GM19351 (cell line): ENCODE data around the gene DTHD1.

Source experiments
- ATAC-seq: cut with Tn5 transposase; IDR thresholded peaks from one replicate; pipeline ENCODE4 v1.9.1; 2021; ENCODE audit warnings: mild to moderate bottlenecking, moderate library complexity; ENCODE audit not compliant: unreplicated experiment

DTHD1 gene

GRCh38 chr4:36269101-36269500, 12.3 kb upstream of the DTHD1 start:
- ATAC-seq: no peak

GRCh38 chr4:36269533-36270173, 11.8 kb upstream of the DTHD1 start:
- ATAC-seq: no peak

GRCh38 chr4:36273276-36273675, 8.1 kb upstream of the DTHD1 start:
- ATAC-seq: no peak

- no peak for ATAC-seq
Observed at GRCh38 chr4:36274158-36274557, 7.3 kb upstream of the DTHD1 start.

GRCh38 chr4:36277533-36277932, 3.9 kb upstream of the DTHD1 start:
- ATAC-seq: peak; percentile 62

- no peak for ATAC-seq
Observed at GRCh38 chr4:36278789-36279188, 2.6 kb upstream of the DTHD1 start.

GRCh38 chr4:36280555-36280954, 861 bp upstream of the DTHD1 start:
- no peak for ATAC-seq

- no peak for ATAC-seq
Observed at GRCh38 chr4:36282503-36283030, 1.2 kb downstream of the DTHD1 start.

GRCh38 chr4:36283912-36284465, 2.6 kb downstream of the DTHD1 start:
- no peak for ATAC-seq

GRCh38 chr4:36285784-36286480, 4.5 kb downstream of the DTHD1 start:
- ATAC-seq: peak; percentile 99

- ATAC-seq: peak; percentile 27
Observed at GRCh38 chr4:36286481-36286871, 5.1 kb downstream of the DTHD1 start.

- no peak for ATAC-seq
Observed at GRCh38 chr4:36288731-36289426, 7.5 kb downstream of the DTHD1 start.

- ATAC-seq: no peak
Observed at GRCh38 chr4:36290641-36291040, 9.2 kb downstream of the DTHD1 start.

GRCh38 chr4:36292556-36293188, 11.3 kb downstream of the DTHD1 start:
- ATAC-seq: no peak

GRCh38 chr4:36301127-36301526, 19.7 kb downstream of the DTHD1 start:
- ATAC-seq: no peak

GRCh38 chr4:36303426-36304137, 22.2 kb downstream of the DTHD1 start:
- peak; percentile 62 for ATAC-seq

- ATAC-seq: peak; percentile 4
Observed at GRCh38 chr4:36304138-36304681, 22.8 kb downstream of the DTHD1 start.

- no peak for ATAC-seq
Observed at GRCh38 chr4:36308150-36308549, 26.7 kb downstream of the DTHD1 start.

- no peak for ATAC-seq
Observed at GRCh38 chr4:36310216-36310615, 28.8 kb downstream of the DTHD1 start.

GRCh38 chr4:36310793-36311192, 29.4 kb downstream of the DTHD1 start:
- peak; percentile 65 for ATAC-seq
